Measurements from ENCODE around the gene SRP9. TPM values are rescaled to one million over a fixed set of nuclear protein-coding genes. Genes with fewer than 3 reads are reported as not detected.
"Not testable (repeated sequence)": the region's sequence is repeated elsewhere in the genome, so short reads cannot be mapped to it uniquely, and the experiment has no call there.

Gene SRP9
- total RNA-seq, 1 donor from 2014 or later = 166 TPM

DNA sequence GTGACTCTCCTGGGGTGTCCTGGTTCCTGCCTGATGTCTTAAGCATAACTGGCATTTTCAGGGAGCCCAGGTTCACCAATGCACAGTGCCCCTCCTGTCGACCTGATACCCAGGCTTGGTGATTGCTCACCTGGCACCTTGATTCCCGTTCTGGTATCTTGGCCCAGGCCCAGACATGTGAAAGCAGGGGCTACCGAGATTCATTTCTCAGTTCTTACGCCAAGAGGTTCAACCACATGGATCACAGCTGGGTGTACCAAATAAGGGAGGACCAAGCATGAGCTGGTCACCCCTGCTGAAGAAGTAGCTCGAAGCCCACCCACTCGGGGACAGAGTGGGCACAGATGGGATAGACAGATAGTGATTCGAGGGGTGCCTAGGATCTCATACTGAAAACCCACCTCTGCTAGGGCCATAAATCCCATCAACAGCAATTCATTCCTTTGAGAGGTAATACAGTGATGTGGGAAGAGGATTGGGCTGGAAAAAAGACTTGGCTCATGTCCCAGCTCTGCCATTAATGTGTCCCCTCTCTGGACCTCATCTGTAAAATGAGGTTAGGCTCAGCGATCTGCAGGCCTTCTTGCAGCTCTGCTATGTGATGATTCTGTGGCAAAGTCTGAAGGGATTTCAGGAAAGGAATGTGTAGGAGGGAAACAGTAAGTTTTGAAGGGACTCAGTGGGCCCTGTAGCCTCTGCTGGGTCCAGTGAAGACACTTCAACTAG lies 35.0 kb downstream of the SRP9 start:
- peak overlapping the region; percentile 90 for H3K27ac ChIP-seq
- H3K9me3 ChIP-seq = no peaks in the 10 kb centered on the region
- H3K27me3 ChIP-seq (ENCODE audit: low read depth) = no peaks in the 10 kb centered on the region
- TF ChIP-seq, protein P1, sequence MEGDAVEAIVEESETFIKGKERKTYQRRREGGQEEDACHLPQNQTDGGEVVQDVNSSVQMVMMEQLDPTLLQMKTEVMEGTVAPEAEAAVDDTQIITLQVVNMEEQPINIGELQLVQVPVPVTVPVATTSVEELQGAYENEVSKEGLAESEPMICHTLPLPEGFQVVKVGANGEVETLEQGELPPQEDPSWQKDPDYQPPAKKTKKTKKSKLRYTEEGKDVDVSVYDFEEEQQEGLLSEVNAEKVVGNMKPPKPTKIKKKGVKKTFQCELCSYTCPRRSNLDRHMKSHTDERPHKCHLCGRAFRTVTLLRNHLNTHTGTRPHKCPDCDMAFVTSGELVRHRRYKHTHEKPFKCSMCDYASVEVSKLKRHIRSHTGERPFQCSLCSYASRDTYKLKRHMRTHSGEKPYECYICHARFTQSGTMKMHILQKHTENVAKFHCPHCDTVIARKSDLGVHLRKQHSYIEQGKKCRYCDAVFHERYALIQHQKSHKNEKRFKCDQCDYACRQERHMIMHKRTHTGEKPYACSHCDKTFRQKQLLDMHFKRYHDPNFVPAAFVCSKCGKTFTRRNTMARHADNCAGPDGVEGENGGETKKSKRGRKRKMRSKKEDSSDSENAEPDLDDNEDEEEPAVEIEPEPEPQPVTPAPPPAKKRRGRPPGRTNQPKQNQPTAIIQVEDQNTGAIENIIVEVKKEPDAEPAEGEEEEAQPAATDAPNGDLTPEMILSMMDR (IDR thresholded peaks at IDR 0.05) = no peak
- H3K4me1 ChIP-seq = peaks cover 70% of the 10 kb centered on the region
- DNase-seq (no peak), ATAC-seq (no peak)
- peak overlapping the region; percentile 75 for H3K4me3 ChIP-seq
- intact Hi-C loops (cut with DNase I) = no loop called here
- H3K36me3 ChIP-seq = no peaks in the 10 kb centered on the region

DNA sequence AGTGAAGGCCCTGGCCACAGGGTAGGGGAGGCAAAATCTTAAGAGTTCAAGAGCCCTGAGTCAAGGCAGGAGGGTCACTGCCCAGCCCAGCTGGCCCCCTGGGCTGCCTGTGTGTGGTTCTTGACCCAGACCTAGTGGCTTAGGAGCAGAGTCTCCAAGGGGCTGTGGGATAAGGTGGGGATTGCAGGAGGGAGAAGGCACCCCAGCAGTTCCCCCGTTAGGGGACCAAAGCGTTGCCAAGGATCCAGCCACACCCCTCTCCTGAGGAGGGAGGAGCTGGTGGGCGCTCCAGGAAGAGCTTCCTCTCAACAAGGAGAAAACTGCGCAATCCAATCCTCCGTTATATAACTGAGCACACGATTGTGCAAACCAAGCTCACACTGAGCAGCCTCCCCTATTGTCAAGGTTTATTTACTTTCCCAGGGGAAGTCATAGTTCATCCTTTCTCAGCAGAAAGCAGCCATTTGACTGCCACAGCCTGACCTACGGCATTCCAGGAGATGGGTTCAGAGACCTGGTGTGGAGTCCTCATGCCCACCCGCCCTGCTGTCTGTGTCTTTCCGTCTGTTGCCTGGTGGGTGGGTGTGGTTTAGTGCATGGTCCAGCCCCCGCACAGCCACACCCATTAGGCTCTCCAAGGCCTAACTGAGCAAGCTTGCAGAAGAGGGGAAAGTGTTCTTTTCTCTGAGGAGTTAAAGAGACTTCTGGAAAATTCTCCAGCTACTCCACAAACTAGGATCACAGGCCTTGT lies 35.8 kb downstream of the SRP9 start:
- Histone ChIP-seq H3K27me3 (ENCODE audit: low read depth) (no peaks in the 10 kb centered on the region), H3K4me1 (peaks cover 78% of the 10 kb centered on the region), H3K4me3 (peak overlapping the region; percentile 9), H3K27ac (peak overlapping the region; percentile 90), H3K36me3 (no peaks in the 10 kb centered on the region), H3K9me3 (no peaks in the 10 kb centered on the region)
- ATAC-seq (peak; percentile 79 to 82), DNase-seq (peak; percentile 82)
- TF ChIP-seq, protein P1 (IDR thresholded peaks at IDR 0.05) = no peak
- intact Hi-C loops (cut with DNase I) = no loop called here

DNA sequence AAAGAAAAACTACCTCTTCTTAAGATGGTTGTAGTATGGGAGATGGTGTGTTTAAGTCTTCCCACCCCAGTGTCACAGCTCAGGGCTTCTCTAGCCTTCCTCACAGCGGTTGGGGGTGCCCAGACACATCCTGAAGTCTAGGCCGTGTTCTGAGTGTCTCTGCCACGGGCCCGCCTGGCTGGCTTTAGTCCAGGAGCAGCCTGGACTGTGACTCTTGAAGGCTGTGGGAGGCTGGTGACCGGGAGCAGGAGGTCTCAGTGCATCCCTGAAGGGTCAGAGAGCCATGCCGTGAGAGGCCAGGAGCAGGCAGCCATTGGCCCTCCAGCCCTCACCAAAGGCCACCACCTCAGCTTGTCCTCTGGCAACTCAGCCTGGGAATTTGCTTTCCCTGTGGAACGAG lies 36.8 kb downstream of the SRP9 start:
- intact Hi-C loops (cut with DNase I) = no loop called here
- ATAC-seq (no peak), DNase-seq (no peak)
- TF ChIP-seq, protein P1 (IDR thresholded peaks at IDR 0.05) = no peak
- Histone ChIP-seq H3K4me3 (no peak overlapping the region), H3K9me3 (no peaks in the 10 kb centered on the region), H3K27me3 (ENCODE audit: low read depth) (no peaks in the 10 kb centered on the region), H3K27ac (peak overlapping the region; percentile 90), H3K36me3 (no peaks in the 10 kb centered on the region), H3K4me1 (peaks cover 84% of the 10 kb centered on the region)

DNA sequence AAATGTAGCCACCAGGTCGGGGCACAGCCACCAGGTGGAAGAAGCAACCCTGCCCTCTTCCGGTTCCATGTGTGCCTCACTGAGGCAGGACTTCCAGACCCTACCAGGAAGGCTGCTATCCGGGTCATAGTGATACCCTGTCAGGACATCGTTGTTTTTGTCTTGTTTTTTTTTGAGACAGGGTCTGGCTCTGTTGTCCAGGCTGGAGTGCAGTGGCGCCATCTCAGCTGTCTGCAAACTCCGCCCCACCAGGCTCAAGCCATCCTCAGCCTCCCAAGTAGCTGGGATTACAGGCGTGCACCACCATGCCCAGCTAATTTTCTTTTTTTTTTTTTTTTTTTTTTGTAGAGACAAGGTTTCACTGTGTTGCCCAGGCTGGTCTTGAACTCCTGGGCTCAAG lies 37.5 kb downstream of the SRP9 start:
- ATAC-seq; DNase-seq; H3K4me3 ChIP-seq; intact Hi-C loops (cut with DNase I); H3K9me3 ChIP-seq; H3K36me3 ChIP-seq; H3K27me3 ChIP-seq (ENCODE audit: low read depth): not testable (repeated sequence)
- peaks cover 91% of the 10 kb centered on the region for H3K4me1 ChIP-seq
- peak overlapping the region; percentile 90 for H3K27ac ChIP-seq

DNA sequence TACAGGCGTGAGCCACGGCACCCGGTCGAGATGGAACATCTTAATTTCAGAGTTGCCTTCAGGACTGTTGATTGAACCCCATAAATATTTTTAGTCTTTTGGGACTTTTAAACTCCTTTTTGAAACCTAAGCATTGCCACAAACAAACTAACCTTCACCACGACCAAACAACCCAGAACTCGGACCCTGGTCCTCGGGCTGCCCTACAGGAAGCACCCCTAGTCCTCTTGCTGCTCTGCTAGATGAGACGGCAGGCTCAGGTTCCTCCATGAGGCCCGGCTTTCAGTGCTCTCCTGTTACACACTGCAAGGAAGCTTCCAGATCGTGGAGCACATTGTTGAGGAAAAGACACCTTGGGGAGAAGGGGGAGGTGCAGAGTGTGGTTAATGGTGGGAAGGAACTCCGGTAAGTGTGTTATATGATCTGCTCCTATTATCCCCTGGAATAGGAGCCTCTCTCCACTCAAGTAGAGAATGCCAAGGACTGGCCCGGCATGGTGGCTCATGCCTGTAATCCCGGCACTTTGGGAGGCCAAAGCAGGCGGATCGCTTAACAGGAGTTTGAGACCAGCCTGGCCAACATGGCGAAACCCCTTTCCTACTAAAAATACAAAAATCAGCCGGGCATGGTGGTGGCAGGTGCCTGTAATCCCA lies 38.0 kb downstream of the SRP9 start:
- Histone ChIP-seq H3K27me3 (ENCODE audit: low read depth) (no peaks in the 10 kb centered on the region), H3K4me1 (peaks cover 97% of the 10 kb centered on the region), H3K4me3 (no peak overlapping the region), H3K9me3 (no peaks in the 10 kb centered on the region), H3K27ac (peak overlapping the region; percentile 90), H3K36me3 (no peaks in the 10 kb centered on the region)
- intact Hi-C loops (cut with DNase I) = no loop called here
- ATAC-seq (no peak), DNase-seq (no peak)
- TF ChIP-seq, protein P1 (IDR thresholded peaks at IDR 0.05) = no peak

Data from lower lobe of right lung (tissue), 2 donors.